ENCODE measurements around the gene STX1B.

The STX1B gene

GRCh38 chr16:31038993-31039392 is 28.6 kb upstream of the STX1B start:
- no peak overlapping the region for H3K4me3 ChIP-seq (ENCODE audit: low read depth, low read length)
- TF ChIP-seq CTCF (IDR thresholded peaks at IDR 0.05; ENCODE audit: low read depth, low read length): no peak

DNA sequence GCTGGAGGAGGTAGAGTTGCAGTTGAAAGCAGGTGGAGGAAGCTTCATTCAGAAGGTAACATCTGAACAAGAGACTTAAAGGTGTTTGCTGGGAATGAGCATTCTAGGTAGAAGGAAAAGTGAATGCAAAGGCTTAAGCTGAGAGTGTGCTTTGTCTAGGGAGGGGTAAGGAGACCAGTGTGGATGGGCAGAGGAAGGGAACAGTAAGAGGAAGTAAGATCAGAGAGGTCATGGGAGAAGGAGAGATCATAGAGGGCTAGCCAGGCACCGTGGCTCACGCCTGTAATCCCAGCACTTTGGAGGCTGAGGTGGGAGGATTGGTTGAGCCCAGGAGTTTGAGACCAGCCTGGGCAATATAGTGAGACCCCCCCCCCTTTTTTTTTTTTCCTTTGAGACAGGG is 26.3 kb upstream of the STX1B start:
- TF ChIP-seq CTCF (IDR thresholded peaks at IDR 0.05; ENCODE audit: low read depth, low read length): no peak
- H3K4me3 ChIP-seq (ENCODE audit: low read depth, low read length): no peak overlapping the region

- no peak for TF ChIP-seq CTCF (IDR thresholded peaks at IDR 0.05; ENCODE audit: low read depth, low read length)
- peak overlapping the region; percentile 74 for H3K4me3 ChIP-seq (ENCODE audit: low read depth, low read length)
Measured at GRCh38 chr16:31033709-31034492, 23.5 kb upstream of the STX1B start.

GRCh38 chr16:31032736-31033708 is 22.6 kb upstream of the STX1B start, which contains the start of gene STX4:
TSS of gene STX4 (plus strand) at chr16:31033558. CDS start at chr16:31033806, 248 bp downstream.
- TF ChIP-seq CTCF (IDR thresholded peaks at IDR 0.05; ENCODE audit: low read depth, low read length): no peak
- H3K4me3 ChIP-seq (ENCODE audit: low read depth, low read length): peak within 1 kb of the TSS; percentile 74

DNA sequence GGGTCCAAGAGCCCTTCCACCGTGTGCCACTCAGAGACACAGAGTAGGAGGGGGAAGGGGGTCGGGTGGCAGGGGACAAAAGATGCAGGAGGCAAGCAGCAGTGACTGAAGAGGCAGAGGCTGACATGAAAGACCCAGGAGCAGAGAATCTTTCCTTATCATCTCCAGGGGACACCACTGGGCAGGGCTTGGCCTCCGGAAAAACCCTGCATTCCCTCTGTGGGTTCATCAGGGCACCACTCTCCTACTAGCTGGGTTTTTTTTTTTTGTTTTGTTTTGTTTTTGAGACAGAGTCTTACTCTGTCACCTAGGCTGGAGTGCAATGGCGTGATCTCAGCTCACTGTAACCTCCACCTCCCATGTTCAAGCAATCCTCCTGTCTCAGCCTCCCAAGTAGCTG is 20.8 kb upstream of the STX1B start:
- no peak overlapping the region for H3K4me3 ChIP-seq (ENCODE audit: low read depth, low read length)
- TF ChIP-seq CTCF (IDR thresholded peaks at IDR 0.05; ENCODE audit: low read depth, low read length): no peak

DNA sequence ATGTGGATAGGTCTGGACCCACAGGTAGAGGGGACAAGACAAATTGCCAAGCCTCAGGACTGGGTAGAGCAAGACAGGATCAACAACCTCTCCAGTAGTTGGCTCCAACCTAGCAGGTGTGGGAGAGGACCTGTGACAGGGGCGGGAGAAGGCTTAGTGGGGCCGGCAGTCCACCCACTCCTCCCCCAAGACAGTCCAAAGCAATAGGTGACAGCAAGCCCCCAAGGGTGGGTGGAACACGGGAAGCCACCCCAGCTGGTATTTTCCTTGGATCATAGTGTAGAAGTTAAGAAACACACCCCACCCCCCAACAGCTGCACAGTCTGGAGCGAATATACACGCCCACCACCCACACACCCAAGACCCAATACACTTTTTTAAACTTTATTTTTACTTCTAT is 18.8 kb upstream of the STX1B start:
- TF ChIP-seq CTCF (IDR thresholded peaks at IDR 0.05; ENCODE audit: low read depth, low read length): no peak
- no peak overlapping the region for H3K4me3 ChIP-seq (ENCODE audit: low read depth, low read length)

All from WI38 (cell line).